K562 (cell line): Measurements from ENCODE around the gene SPATA16. TPM values are rescaled to one million over a fixed set of nuclear protein-coding genes. Genes with fewer than 3 reads are reported as not detected.

Source experiments
- ATAC-seq: fragments of 200-7000 bp; cut with Tn5 transposase; 3 replicates; pipeline ENCODE4 v1.9.1; 2020; ENCODE audit warnings: moderate library complexity
- BruUV-seq: library from RNA; stranded (reverse); fragments of 400-500 nt; replicated peaks from 2 replicates; lab custom pipeline; 2021; lab: Mats Ljungman, UMichigan
- CTCF ChIA-PET: fragments of 300-600 bp; formaldehyde crosslinking; extraction: SDS; loops from one replicate; lab custom pipeline; 2021; ENCODE audit warnings: low intra/inter-chr PET ratio; lab: Yijun Ruan, JAX
- POLR2A ChIA-PET: fragments of 300-600, 350-650 bp; sonication (Branson Sonifier 250); formaldehyde crosslinking; extraction: SDS; loops from one replicate; lab custom pipeline; 2021; ENCODE audit warnings: antibody characterized with exemption, inconsistent platforms; lab: Yijun Ruan, JAX
- DNase-seq, 4 experiments: peaks; one replicate each; pipeline versions ENCODE4 v3.0.0 to v3.0.0-alpha.2; 2011 to 2018; ENCODE audit warnings: low spot score in 3 of 4, mixed read lengths in 3 of 4; ENCODE audit errors: extremely low read depth in 1 of 4
- FAIRE-seq: peaks from 2 replicates; lab custom pipeline; 2011; peaks lifted over from hg19 to GRCh38; lab: Jason Lieb, UNC
- H2AFZ ChIP-seq: 2 replicates; pipeline ENCODE4 v1.6.0; 2011; ENCODE audit warnings: low read depth, low read length, control low read depth, inconsistent platforms
- H3K27ac ChIP-seq: fragments of 200-600 bp; 3 replicates; pipeline ENCODE4 v1.8.0; 2011; ENCODE audit warnings: low read depth, mild to moderate bottlenecking, control low read depth, inconsistent platforms, low read length, moderate library complexity, mixed read lengths; ENCODE audit errors: extremely low read depth
- H3K27me3 ChIP-seq, 2 experiments: fragments of 300-600 bp in 1 of 2; 2 replicates in 1 of 2; 3 replicates in 1 of 2; pipeline versions ENCODE4 v1.6.0 to v1.8.0; 2011; ENCODE audit warnings: inconsistent platforms in 2 of 2, low read length in 2 of 2, mild to moderate bottlenecking in 1 of 2, mixed read lengths in 1 of 2, moderate library complexity in 1 of 2; ENCODE audit not compliant: control insufficient read depth in 2 of 2, insufficient read depth in 2 of 2
- H3K36me3 ChIP-seq: fragments of 300-600 bp; 3 replicates; pipeline ENCODE4 v1.8.0; 2011; ENCODE audit warnings: mild to moderate bottlenecking, low read length, inconsistent platforms; ENCODE audit not compliant: control insufficient read depth, insufficient read depth
- H3K4me1 ChIP-seq, 2 experiments: fragments of 200-600 bp in 1 of 2; replicated peaks in 1 of 2; 2 replicates in 1 of 2; 3 replicates in 1 of 2; pipeline versions ENCODE4 v1.5.1 to v1.8.0; 2011; ENCODE audit warnings: inconsistent platforms in 2 of 2, low read length in 2 of 2, mild to moderate bottlenecking in 1 of 2, mixed read lengths in 1 of 2, moderate library complexity in 1 of 2; ENCODE audit not compliant: control insufficient read depth in 2 of 2, insufficient read depth in 2 of 2
- H3K4me2 ChIP-seq: 2 replicates; pipeline ENCODE4 v1.6.1; 2011; ENCODE audit warnings: low read length, control low read depth, inconsistent platforms, mixed read lengths; ENCODE audit not compliant: insufficient read depth
- H3K4me3 ChIP-seq: fragments of 200-600 bp; sonication (generic), shearing (Covaris generic); 2 replicates; pipeline ENCODE4 v1.5.1; 2016; ENCODE audit warnings: control low read depth, inconsistent platforms
- H3K79me2 ChIP-seq: fragments of 200-600 bp; 3 replicates; pipeline ENCODE4 v1.8.0; 2011; ENCODE audit warnings: low read length, inconsistent platforms; ENCODE audit not compliant: control insufficient read depth, insufficient read depth
- H3K9ac ChIP-seq, 2 experiments: 2 replicates each; pipeline versions ENCODE4 v1.6.0 to v1.6.1; 2011; ENCODE audit warnings: low read depth in 2 of 2, low read length in 2 of 2, control low read depth in 1 of 2, inconsistent platforms in 1 of 2, mild to moderate bottlenecking in 1 of 2, mixed read lengths in 1 of 2; ENCODE audit not compliant: insufficient read depth in 1 of 2
- H3K9me1 ChIP-seq: one replicate; pipeline ENCODE4 v1.6.0; 2011; ENCODE audit warnings: inconsistent platforms, mild to moderate bottlenecking, low read length, moderate library complexity; ENCODE audit not compliant: control insufficient read depth, insufficient read depth
- H3K9me3 ChIP-seq: replicated peaks from 2 replicates; pipeline ENCODE4 v1.5.1; 2011; ENCODE audit warnings: low read depth, low read length, inconsistent platforms; ENCODE audit not compliant: control insufficient read depth, insufficient read depth
- H4K20me1 ChIP-seq: replicated peaks from 2 replicates; pipeline ENCODE4 v1.6.1; 2011; ENCODE audit warnings: low read length, inconsistent platforms, mixed read lengths; ENCODE audit not compliant: control insufficient read depth, insufficient read depth
- ADNP ChIP-seq: fragments of 200-800 bp; sonication (Bioruptor generic); IDR thresholded peaks from 2 replicates; pipeline ENCODE4 v1.6.1; 2016; ENCODE audit warnings: missing genetic modification characterization, missing compliant biosample characterization
- CBX5 ChIP-seq: IDR thresholded peaks from 2 replicates; pipeline ENCODE4 v1.6.1; 2014; ENCODE audit warnings: low read depth, borderline replicate concordance
- DNMT1 ChIP-seq: fragments of 450-650 bp; IDR thresholded peaks from 2 replicates; pipeline ENCODE4 v1.6.1; 2016; ENCODE audit warnings: antibody characterized with exemption, mild to moderate bottlenecking
- GTF3C2 ChIP-seq: IDR thresholded peaks from 3 replicates; pipeline ENCODE4 v1.6.1; 2011; ENCODE audit warnings: borderline replicate concordance, mild to moderate bottlenecking, moderate library complexity; ENCODE audit not compliant: insufficient read length; ENCODE audit errors: extremely low read depth
- KLF13 ChIP-seq: fragments of 450-650 bp; IDR thresholded peaks from 2 replicates; pipeline ENCODE4 v1.6.1; 2016; ENCODE audit warnings: missing genetic modification characterization, low read depth, mild to moderate bottlenecking, missing compliant biosample characterization, moderate library complexity, borderline replicate concordance
- MYBL2 ChIP-seq, 2 experiments: fragments of 450-650 bp in 1 of 2; sonication (generic) in 1 of 2; formaldehyde crosslinking in 1 of 2; IDR thresholded peaks; 2 replicates each; pipeline versions ENCODE4 v1.6.1 to v1.8.1; 2017 to 2022; ENCODE audit warnings: borderline replicate concordance in 1 of 2, inconsistent platforms in 1 of 2, low read depth in 1 of 2, mild to moderate bottlenecking in 1 of 2, missing genetic modification reagents in 1 of 2, moderate library complexity in 1 of 2
- NR1H2 ChIP-seq: sonication (generic); formaldehyde crosslinking; IDR thresholded peaks from 2 replicates; pipeline ENCODE4 v1.4.0; 2020; ENCODE audit warnings: mild to moderate bottlenecking, missing genetic modification reagents
- PHF20 ChIP-seq: fragments of 450-650 bp; IDR thresholded peaks from 2 replicates; pipeline ENCODE4 v1.6.1; 2018; ENCODE audit not compliant: partially characterized antibody
- SUPT5H ChIP-seq: fragments of 450-650 bp; IDR thresholded peaks from 2 replicates; pipeline ENCODE4 v1.6.1; 2016
- ZC3H8 ChIP-seq: fragments of 450-650 bp; IDR thresholded peaks from 2 replicates; pipeline ENCODE4 v1.6.1; 2017
- ZFPM2 ChIP-seq: fragments of 250-450 bp; sonication (Bioruptor Pico); IDR thresholded peaks from 2 replicates; pipeline ENCODE4 v1.5.1; 2022; ENCODE audit warnings: mild to moderate bottlenecking
- ZNF146 ChIP-seq: IDR thresholded peaks from one replicate; pipeline ENCODE4 v1.6.1; 2018; ENCODE audit warnings: missing compliant biosample characterization; ENCODE audit not compliant: unreplicated experiment
- ZNF175 ChIP-seq: fragments of 200-800 bp; sonication (Bioruptor generic); IDR thresholded peaks from 2 replicates; pipeline ENCODE4 v1.6.1; 2016; ENCODE audit warnings: low read depth, mild to moderate bottlenecking, missing genetic modification characterization, missing compliant biosample characterization
- ZNF253 ChIP-seq: fragments of 250-450 bp; sonication (Bioruptor Pico); conservative IDR thresholded peaks from 2 replicates; pipeline ENCODE4 v1.6.1; 2021; ENCODE audit warnings: mild to moderate bottlenecking
- ZNF511 ChIP-seq: sonication (generic); formaldehyde crosslinking; IDR thresholded peaks from 2 replicates; pipeline ENCODE4 v1.8.0; 2022; ENCODE audit warnings: mild to moderate bottlenecking, missing genetic modification reagents
- ZNF76 ChIP-seq: fragments of 250-450 bp; sonication (Bioruptor Pico); IDR thresholded peaks from 2 replicates; pipeline ENCODE4 v1.4.0; 2020; ENCODE audit warnings: mild to moderate bottlenecking, moderate library complexity, borderline replicate concordance
- WGBS: fragments of 100-300 bp; shearing (Covaris generic); methylation state at CpG from one replicate; pipeline ENCODE4 v1.1.6; 2016; ENCODE audit warnings: low coverage, mixed read lengths; ENCODE audit not compliant: insufficient coverage; ENCODE audit errors: missing lambda C conversion rate; 5-methylcytosine and 5-hydroxymethylcytosine counted together
- in situ Hi-C: fragments of 300-500 bp; cut with MboI; formaldehyde crosslinking; loops from 4 replicates; pipeline ENCODE4 v1.15.0; 2018; ENCODE audit warnings: inconsistent platforms, mixed read lengths
- intact Hi-C: fragments of 100-400 bp; cut with micrococcal nuclease; formaldehyde crosslinking; loops from 2 replicates; pipeline ENCODE4 v1.14.2; 2022
- polyA plus RNA-seq, 8 experiments: library from polyadenylated mRNA; depleted of rRNA in 4 of 8; stranded (reverse) in 5 of 8; unstranded in 3 of 8; fragments of >200 nt; fragmentation: Nextera tagmentation in 2 of 8; fragmentation: Illumina TruSeq in 1 of 8; extraction: Ambion mirVana in 2 of 8; extraction: Trizol in 1 of 8; gene quantifications; 2 replicates each; pipeline versions ENCODE4 v1.2.1 to v1.2.3, GENCODE V29; 2011 to 2014; ENCODE audit warnings: inconsistent platforms in 1 of 8, missing spikeins in 1 of 8
- total RNA-seq, 7 experiments: library from RNA; depleted of rRNA in 6 of 7; stranded (reverse); fragments of >200 nt in 6 of 7; fragmentation: Illumina TruSeq in 2 of 7; extraction: Trizol in 2 of 7; gene quantifications; 2 replicates each; pipeline versions ENCODE4 v1.2.1 to v1.2.3, GENCODE V29; 2011 to 2021; ENCODE audit warnings: low replicate concordance in 1 of 7
- TF ChIP-seq, protein P1 (sequence below), 2 experiments: fragments of 150-350 bp in 1 of 2; IDR thresholded peaks; 2 replicates each; pipeline ENCODE4 v1.6.1; 2012 to 2016; ENCODE audit warnings: low read depth in 2 of 2, low read length in 2 of 2, mild to moderate bottlenecking in 1 of 2, moderate library complexity in 1 of 2

The SPATA16 gene
- total and polyA plus RNA-seq, 9 of the 15 experiments (the other 6 are each of a cell fraction or from before 2014, with no cell fraction given): not detected

GRCh38 chr3:172946061-172946460, 195.0 kb downstream of the SPATA16 start:
- ATAC-seq (no peak), DNase-seq (no peak), FAIRE-seq (no peak)
- Histone ChIP-seq H3K9me1 (no peaks in the 10 kb centered on the region), H3K9me3 (no peaks in the 10 kb centered on the region), H3K36me3 (no peaks in the 10 kb centered on the region), H3K4me2 (no peak overlapping the region), H3K27ac (no peak overlapping the region), H3K9ac (no peak overlapping the region), H3K4me1 (no peaks in the 10 kb centered on the region), H3K27me3 (no peaks in the 10 kb centered on the region), H3K79me2 (no peaks in the 10 kb centered on the region), H2AFZ (no peak overlapping the region), H3K4me3 (no peak overlapping the region), H4K20me1 (no peaks in the 10 kb centered on the region)
- no TSS peak for BruUV-seq
- in situ Hi-C loops (no loop called here), intact Hi-C loops (no loop called here)
- POLR2A ChIA-PET: interaction anchor here (0.5 to 0.6 kb wide), 2 partner anchors 81 to 573 kb away, joined by 3 read pairs; no protein-coding TSS in a partner anchor
- WGBS: 40% methylated on average over 2 of the region's 2 CpGs
- CTCF ChIA-PET: no interaction called here
- no peak for TF ChIP-seq ZNF146 (CRISPR knock-in tag)
- no peak for TF ChIP-seq ZNF175 (CRISPR knock-in tag)
- no peak for TF ChIP-seq PHF20
- TF ChIP-seq ZNF76 (CRISPR knock-in tag): no peak
- TF ChIP-seq MYBL2 (IDR thresholded peaks at IDR 0.05; ENCODE audit: low read depth): no peak
- no peak for TF ChIP-seq MYBL2 (CRISPR knock-in tag; IDR thresholded peaks at IDR 0.05; ENCODE audit: borderline replicate concordance)
- no peak for TF ChIP-seq DNMT1
- no peak for TF ChIP-seq ZNF511 (CRISPR knock-in tag)
- no peak for TF ChIP-seq ADNP (tag)
- TF ChIP-seq CBX5: no peak
- TF ChIP-seq KLF13 (tag): no peak
- TF ChIP-seq SUPT5H: no peak
- no peak for TF ChIP-seq ZC3H8
- TF ChIP-seq, protein P1, sequence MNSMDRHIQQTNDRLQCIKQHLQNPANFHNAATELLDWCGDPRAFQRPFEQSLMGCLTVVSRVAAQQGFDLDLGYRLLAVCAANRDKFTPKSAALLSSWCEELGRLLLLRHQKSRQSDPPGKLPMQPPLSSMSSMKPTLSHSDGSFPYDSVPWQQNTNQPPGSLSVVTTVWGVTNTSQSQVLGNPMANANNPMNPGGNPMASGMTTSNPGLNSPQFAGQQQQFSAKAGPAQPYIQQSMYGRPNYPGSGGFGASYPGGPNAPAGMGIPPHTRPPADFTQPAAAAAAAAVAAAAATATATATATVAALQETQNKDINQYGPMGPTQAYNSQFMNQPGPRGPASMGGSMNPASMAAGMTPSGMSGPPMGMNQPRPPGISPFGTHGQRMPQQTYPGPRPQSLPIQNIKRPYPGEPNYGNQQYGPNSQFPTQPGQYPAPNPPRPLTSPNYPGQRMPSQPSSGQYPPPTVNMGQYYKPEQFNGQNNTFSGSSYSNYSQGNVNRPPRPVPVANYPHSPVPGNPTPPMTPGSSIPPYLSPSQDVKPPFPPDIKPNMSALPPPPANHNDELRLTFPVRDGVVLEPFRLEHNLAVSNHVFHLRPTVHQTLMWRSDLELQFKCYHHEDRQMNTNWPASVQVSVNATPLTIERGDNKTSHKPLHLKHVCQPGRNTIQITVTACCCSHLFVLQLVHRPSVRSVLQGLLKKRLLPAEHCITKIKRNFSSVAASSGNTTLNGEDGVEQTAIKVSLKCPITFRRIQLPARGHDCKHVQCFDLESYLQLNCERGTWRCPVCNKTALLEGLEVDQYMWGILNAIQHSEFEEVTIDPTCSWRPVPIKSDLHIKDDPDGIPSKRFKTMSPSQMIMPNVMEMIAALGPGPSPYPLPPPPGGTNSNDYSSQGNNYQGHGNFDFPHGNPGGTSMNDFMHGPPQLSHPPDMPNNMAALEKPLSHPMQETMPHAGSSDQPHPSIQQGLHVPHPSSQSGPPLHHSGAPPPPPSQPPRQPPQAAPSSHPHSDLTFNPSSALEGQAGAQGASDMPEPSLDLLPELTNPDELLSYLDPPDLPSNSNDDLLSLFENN (IDR thresholded peaks at IDR 0.05; ENCODE audit: low read depth in 2 of 2, low read length in 2 of 2): no peak
- no peak for TF ChIP-seq ZNF253
- no peak for TF ChIP-seq ZFPM2 (CRISPR knock-in tag)
- no peak for TF ChIP-seq NR1H2
- TF ChIP-seq GTF3C2: no peak
